ENCODE measurements around the gene KLRC1. TPM values are rescaled to one million over a fixed set of nuclear protein-coding genes. Genes with fewer than 3 reads are reported as not detected.
"Not testable (repeated sequence)": the region's sequence is repeated elsewhere in the genome, so short reads cannot be mapped to it uniquely, and the experiment has no call there.

The KLRC1 gene
- total RNA-seq, 2 experiments from 2014 or later = 0.21 TPM; not detected in 1

DNA sequence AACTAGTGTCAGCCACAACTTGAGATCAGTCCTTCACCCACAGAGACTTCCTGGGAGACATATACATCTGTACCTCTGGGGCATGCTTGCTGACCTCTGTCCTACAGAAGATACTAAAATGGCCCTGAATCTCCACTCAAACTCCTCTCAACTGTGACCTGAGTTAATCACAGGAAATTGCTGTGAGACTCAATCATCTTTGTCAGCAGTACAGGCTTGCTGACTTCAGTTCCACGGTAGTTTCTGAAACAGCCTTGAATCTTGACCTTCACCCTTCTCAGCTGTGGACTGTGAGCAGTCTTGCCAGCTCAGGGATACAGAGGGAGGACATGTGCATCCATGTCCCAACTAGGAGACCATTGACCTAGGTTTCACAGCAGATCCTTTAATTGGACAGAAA lies 1.4 kb upstream of the KLRC1 start:
- Mint-ChIP-seq H3K27me3 (peaks cover 7% of the 10 kb centered on the region), H3K4me1 (no peaks in the 10 kb centered on the region), H3K27ac (no peak overlapping the region), H3K36me3 (ENCODE audit: low read depth) (no peaks in the 10 kb centered on the region), H3K9me3 (ENCODE audit: low read depth) (peaks cover 23% of the 10 kb centered on the region), H3K4me3 (no peak overlapping the region)
- ATAC-seq = no peak
- intact Hi-C loops (cut with DNase I, micrococcal nuclease) = no loop called here
- DNase-seq = no peak
- ChIA-PET POLR2A (interaction anchor here (0.6 kb wide), 1 partner anchor 246 kb away, joined by 3 read pairs; no protein-coding TSS in a partner anchor), CTCF (no interaction called here)

DNA sequence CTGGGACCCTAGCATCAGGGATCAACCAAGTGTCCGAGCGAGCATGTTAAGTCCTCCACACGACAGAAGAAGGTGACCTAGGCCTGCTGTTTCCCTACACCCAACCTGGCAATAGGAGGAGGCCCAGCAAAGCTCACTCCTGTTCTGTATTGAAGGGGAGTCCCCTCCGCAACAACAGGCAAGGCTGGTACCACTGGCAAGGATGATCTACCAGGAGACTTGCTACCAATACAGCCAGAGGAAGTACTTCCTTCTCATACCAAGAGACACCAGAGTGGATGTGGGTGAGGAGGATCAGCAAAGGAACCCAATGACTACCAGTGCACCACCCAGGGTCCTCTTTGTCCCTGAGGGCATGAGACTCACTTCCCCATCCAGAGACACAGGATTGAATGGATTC lies 4.9 kb downstream of the KLRC1 start:
- no peaks in the 10 kb centered on the region for H3K9me3 Mint-ChIP-seq (ENCODE audit: low read depth)
- no peaks in the 10 kb centered on the region for H3K27me3 Mint-ChIP-seq
- ATAC-seq (no peak), DNase-seq (no peak)
- H3K27ac Mint-ChIP-seq = no peak overlapping the region
- no peaks in the 10 kb centered on the region for H3K4me1 Mint-ChIP-seq
- no peaks in the 10 kb centered on the region for H3K36me3 Mint-ChIP-seq (ENCODE audit: low read depth)
- intact Hi-C loops (cut with DNase I, micrococcal nuclease) = no loop called here
- ChIA-PET CTCF (no interaction called here), POLR2A (no interaction called here)
- no peak overlapping the region for H3K4me3 Mint-ChIP-seq

DNA sequence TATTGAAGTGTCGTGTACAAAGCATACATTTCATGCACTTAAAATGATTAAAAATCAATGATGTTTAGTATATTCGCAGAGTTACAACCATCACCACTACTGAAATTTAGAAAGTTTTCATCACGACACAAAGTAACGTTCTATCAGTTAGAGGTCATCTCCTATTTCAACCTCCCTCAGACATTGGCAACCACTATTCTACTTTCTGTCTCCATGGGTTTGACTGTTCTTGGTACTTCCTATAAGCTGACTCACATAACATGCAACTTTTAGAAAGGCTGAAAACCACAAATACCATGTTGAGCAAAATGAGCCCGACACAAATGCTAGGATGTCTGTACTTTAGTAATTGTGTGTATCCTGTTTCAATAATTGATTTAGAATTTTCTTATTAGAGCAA lies 7.1 kb downstream of the KLRC1 start:
- CTCF ChIA-PET; POLR2A ChIA-PET; H3K4me1 Mint-ChIP-seq; H3K36me3 Mint-ChIP-seq (ENCODE audit: low read depth); ATAC-seq; H3K4me3 Mint-ChIP-seq; intact Hi-C loops (cut with DNase I, micrococcal nuclease); H3K27me3 Mint-ChIP-seq; H3K9me3 Mint-ChIP-seq (ENCODE audit: low read depth); DNase-seq; H3K27ac Mint-ChIP-seq: not testable (repeated sequence)

DNA sequence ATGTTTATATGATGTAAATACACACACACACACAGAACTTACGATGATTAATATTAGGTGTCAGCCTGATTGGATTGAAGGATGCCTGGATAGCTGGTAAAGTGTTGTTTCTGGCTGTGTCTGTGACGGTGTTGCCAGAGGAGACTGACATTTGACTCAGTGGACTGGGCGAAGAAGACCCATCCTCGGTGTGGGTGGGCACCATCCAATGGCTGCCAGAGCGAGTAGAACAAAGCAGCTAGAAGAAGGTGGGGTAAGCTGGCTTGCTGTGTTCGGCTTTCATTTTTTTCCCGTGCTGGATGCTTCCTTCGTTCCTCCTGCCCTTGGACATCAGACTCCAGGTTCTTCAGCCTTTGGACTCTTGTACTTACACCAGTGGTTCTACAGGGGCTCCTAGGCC lies 12.0 kb downstream of the KLRC1 start:
- CTCF ChIA-PET; ATAC-seq; DNase-seq; POLR2A ChIA-PET; H3K36me3 Mint-ChIP-seq (ENCODE audit: low read depth); H3K4me1 Mint-ChIP-seq; intact Hi-C loops (cut with DNase I, micrococcal nuclease); H3K4me3 Mint-ChIP-seq; H3K9me3 Mint-ChIP-seq (ENCODE audit: low read depth); H3K27me3 Mint-ChIP-seq; H3K27ac Mint-ChIP-seq: not testable (repeated sequence)

DNA sequence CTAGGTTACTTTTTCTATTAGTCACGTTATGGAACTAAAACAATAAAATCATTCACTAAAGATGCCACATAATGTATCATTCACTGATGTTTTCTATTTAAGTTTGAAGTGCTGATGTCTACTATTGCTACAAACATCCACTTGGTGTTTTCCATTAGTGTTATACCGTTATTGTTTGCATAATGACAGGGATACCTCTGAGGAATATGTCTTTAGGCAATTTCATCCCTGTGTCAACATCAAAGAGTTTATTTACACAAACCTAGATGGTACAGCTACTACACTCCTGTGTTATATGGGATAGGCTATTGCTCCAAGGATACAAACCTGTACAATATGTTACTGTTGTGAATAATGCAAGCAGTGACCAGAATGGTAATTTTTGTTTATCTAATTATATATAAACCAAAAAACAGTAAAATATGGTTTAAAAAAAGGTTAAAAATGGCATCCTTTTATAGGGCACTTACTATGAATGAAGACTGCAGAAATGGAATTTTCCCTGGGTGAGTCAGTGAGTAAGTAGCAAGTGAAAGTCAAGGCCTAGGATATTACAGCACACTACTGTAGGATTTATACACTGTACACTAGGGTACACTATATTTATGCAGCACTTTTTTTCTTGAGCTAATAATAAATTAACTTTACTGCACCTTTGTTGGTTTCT lies 13.4 kb downstream of the KLRC1 start:
- H3K36me3 Mint-ChIP-seq (ENCODE audit: low read depth); H3K4me1 Mint-ChIP-seq; H3K27me3 Mint-ChIP-seq; ATAC-seq; DNase-seq; H3K4me3 Mint-ChIP-seq; H3K9me3 Mint-ChIP-seq (ENCODE audit: low read depth); H3K27ac Mint-ChIP-seq; POLR2A ChIA-PET; intact Hi-C loops (cut with DNase I, micrococcal nuclease); CTCF ChIA-PET: not testable (repeated sequence)

DNA sequence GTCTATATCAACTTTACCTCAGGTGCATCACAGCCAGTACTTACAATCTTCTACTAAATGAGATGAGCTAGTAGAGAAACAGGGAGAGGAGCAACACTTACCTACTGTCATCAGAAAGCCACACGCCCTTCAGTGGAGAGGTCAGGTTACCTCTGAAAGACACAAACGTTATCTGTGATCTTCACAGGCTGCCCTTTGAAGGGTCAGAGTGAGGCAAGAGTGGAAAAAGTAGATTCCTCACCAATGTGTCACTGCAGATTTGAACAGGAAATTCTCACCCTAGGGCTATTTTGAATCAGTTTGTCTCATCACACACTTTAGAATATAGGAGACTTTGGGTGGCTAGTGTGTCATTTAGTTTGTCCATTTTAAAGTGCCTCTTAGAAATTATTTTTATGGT lies 15.6 kb downstream of the KLRC1 start:
- ATAC-seq; H3K9me3 Mint-ChIP-seq (ENCODE audit: low read depth); H3K27ac Mint-ChIP-seq; intact Hi-C loops (cut with DNase I, micrococcal nuclease); H3K4me3 Mint-ChIP-seq; DNase-seq; CTCF ChIA-PET; H3K36me3 Mint-ChIP-seq (ENCODE audit: low read depth); POLR2A ChIA-PET; H3K4me1 Mint-ChIP-seq; H3K27me3 Mint-ChIP-seq: not testable (repeated sequence)

DNA sequence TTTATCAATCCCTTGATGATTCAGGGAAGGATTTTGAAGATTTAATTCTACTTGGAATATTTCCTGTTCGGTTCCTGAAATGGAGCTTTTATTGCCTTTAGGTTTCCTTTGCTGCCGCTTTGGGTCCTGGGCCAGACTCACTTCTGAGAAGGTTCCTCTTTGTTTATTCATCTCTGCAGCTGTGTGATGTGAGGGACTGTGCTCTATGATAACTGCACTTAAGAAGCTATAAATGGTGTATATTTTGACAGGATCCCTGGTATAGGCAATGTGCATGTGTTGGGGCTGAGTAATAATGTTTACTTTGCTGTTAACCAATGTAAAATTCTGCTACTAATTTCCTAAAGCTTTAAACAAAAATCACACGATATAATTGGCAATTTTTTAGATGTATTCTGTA lies 17.4 kb downstream of the KLRC1 start, which contains the start of gene KLRC2:
TSS of gene KLRC2 (minus strand) at position 195 of the 400 bp plus-strand sequence. CDS start at position 171, 24 bp downstream.
- intact Hi-C loops (cut with DNase I, micrococcal nuclease); H3K27me3 Mint-ChIP-seq; POLR2A ChIA-PET; DNase-seq; H3K9me3 Mint-ChIP-seq (ENCODE audit: low read depth); H3K4me3 Mint-ChIP-seq; H3K27ac Mint-ChIP-seq; H3K36me3 Mint-ChIP-seq (ENCODE audit: low read depth); H3K4me1 Mint-ChIP-seq; CTCF ChIA-PET; ATAC-seq: not testable (repeated sequence)

DNA sequence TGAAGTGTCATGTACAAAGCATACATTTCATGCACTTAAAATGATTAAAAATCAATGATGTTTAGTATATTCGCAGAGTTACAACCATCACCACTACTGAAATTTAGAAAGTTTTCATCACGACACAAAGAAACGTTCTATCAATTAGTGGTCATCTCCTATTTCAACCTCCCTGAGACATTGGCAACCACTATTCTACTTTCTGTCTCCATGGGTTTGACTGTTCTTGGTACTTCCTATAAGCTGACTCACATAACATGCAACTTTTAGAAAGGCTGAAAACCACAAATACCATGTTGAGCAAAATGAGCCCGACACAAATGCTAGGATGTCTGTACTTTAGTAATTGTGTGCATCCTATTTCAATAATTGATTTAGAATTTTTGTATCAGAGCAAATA lies 22.6 kb downstream of the KLRC1 start:
- H3K27ac Mint-ChIP-seq; CTCF ChIA-PET; intact Hi-C loops (cut with DNase I, micrococcal nuclease); H3K9me3 Mint-ChIP-seq (ENCODE audit: low read depth); H3K36me3 Mint-ChIP-seq (ENCODE audit: low read depth); H3K27me3 Mint-ChIP-seq; DNase-seq; H3K4me1 Mint-ChIP-seq; POLR2A ChIA-PET; H3K4me3 Mint-ChIP-seq: not testable (repeated sequence)
- ATAC-seq = peak; percentile 51

DNA sequence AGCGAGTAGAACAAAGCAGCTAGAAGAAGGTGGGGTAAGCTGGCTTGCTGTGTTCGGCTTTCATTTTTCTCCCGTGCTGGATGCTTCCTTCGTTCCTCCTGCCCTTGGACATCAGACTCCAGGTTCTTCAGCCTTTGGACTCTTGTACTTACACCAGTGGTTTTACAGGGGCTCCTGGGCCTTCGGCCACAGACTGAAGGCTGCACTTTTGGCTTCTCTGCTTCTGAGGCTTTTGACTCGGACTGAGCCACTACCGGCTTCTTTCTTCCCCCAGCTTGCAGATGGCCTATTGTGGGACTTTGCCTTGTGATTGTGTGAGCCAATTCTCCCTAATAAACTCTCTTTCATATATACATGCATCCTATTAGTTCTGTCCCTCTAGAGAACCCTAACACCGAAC lies 27.2 kb downstream of the KLRC1 start:
- DNase-seq; H3K9me3 Mint-ChIP-seq (ENCODE audit: low read depth); intact Hi-C loops (cut with DNase I, micrococcal nuclease); H3K4me3 Mint-ChIP-seq; POLR2A ChIA-PET; ATAC-seq; H3K27me3 Mint-ChIP-seq; CTCF ChIA-PET; H3K4me1 Mint-ChIP-seq; H3K27ac Mint-ChIP-seq; H3K36me3 Mint-ChIP-seq (ENCODE audit: low read depth): not testable (repeated sequence)

DNA sequence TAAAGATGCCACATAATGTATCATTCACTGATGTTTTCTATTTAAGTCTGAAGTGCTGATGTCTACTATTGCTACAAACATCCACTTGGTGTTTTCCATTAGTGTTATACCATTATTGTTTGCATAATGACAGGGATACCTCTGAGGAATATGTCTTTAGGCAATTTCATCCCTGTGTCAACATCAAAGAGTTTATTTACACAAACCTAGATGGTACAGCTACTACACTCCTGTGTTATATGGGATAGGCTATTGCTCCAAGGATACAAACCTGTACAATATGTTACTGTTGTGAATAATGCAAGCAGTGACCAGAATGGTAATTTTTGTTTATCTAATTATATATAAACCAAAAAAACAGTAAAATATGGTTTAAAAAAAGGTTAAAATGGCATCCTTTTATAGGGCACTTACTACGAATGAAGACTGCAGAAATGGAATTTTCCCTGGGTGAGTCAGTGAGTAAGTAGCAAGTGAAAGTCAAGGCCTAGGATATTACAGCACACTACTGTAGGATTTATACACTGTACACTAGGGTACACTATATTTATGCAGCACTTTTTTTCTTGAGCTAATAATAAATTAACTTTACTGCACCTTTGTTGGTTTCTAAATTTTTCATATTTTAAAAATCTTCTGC lies 28.8 kb downstream of the KLRC1 start:
- not testable (repeated sequence) for ATAC-seq

DNA sequence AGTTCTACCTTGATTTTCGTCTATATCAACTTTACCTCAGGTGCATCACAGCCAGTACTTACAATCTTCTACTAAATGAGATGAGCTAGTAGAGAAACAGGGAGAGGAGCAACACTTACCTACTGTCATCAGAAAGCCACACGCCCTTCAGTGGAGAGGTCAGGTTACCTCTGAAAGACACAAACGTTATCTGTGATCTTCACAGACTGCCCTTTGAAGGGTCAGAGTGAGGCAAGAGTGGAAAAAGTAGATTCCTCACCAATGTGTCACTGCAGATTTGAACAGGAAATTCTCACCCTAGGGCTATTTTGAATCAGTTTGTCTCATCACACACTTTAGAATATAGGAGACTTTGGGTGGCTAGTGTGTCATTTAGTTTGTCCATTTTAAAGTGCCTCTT lies 31.0 kb downstream of the KLRC1 start:
- H3K4me1 Mint-ChIP-seq; H3K4me3 Mint-ChIP-seq; DNase-seq; H3K27ac Mint-ChIP-seq; H3K36me3 Mint-ChIP-seq (ENCODE audit: low read depth); CTCF ChIA-PET; ATAC-seq; intact Hi-C loops (cut with DNase I, micrococcal nuclease); H3K9me3 Mint-ChIP-seq (ENCODE audit: low read depth); H3K27me3 Mint-ChIP-seq; POLR2A ChIA-PET: not testable (repeated sequence)

More for the DNA sequence above, 28.8 kb downstream of the KLRC1 start:
- H3K27ac Mint-ChIP-seq; H3K4me3 Mint-ChIP-seq; H3K36me3 Mint-ChIP-seq (ENCODE audit: low read depth); DNase-seq; H3K4me1 Mint-ChIP-seq; H3K9me3 Mint-ChIP-seq (ENCODE audit: low read depth); POLR2A ChIA-PET; CTCF ChIA-PET; H3K27me3 Mint-ChIP-seq; intact Hi-C loops (cut with DNase I, micrococcal nuclease): not testable (repeated sequence)

DNA sequence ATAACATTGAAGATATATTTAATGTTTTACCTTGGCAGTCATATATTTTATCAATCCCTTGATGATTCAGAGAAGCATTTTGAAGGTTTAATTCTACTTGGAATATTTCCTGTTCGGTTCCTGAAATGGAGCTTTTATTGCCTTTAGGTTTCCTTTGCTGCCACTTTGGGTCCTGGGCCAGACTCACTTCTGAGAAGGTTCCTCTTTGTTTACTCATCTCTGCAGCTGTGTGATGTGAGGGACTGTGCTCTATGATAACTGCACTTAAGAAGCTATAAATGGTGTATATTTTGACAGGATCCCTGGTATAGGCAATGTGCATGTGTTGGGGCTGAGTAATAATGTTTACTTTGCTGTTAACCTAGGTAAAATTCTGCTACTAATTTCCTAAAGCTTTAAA lies 32.8 kb downstream of the KLRC1 start, which contains the start of gene KLRC3:
TSS of gene KLRC3 (minus strand) at position 262 of the 400 bp plus-strand sequence. CDS start at position 217, 45 bp downstream.
- POLR2A ChIA-PET; H3K27me3 Mint-ChIP-seq; ATAC-seq; H3K9me3 Mint-ChIP-seq (ENCODE audit: low read depth); CTCF ChIA-PET; DNase-seq; H3K27ac Mint-ChIP-seq; H3K36me3 Mint-ChIP-seq (ENCODE audit: low read depth); intact Hi-C loops (cut with DNase I, micrococcal nuclease); H3K4me3 Mint-ChIP-seq; H3K4me1 Mint-ChIP-seq: not testable (repeated sequence)

Data from activated CD4-positive, alpha-beta T cell treated with anti-CD3 and anti-CD28 coated beads for 36 hours (primary cell).